DND-41 (cell line): ENCODE results near the gene PNLIP.

ENCODE experiments used
- EZH2 ChIP-seq: IDR thresholded peaks from 3 replicates; pipeline ENCODE4 v1.6.1; 2012; ENCODE audit warnings: borderline replicate concordance, low read depth, mild to moderate bottlenecking, moderate library complexity, low read length, inconsistent platforms; ENCODE audit not compliant: severe bottlenecking
- TF ChIP-seq, protein P1 (sequence below): IDR thresholded peaks from 2 replicates; pipeline ENCODE4 v1.5.1; 2012; ENCODE audit warnings: borderline replicate concordance, low read length, moderate library complexity, mild to moderate bottlenecking; ENCODE audit not compliant: poor library complexity, severe bottlenecking; ENCODE audit errors: extremely low read depth

DNA sequence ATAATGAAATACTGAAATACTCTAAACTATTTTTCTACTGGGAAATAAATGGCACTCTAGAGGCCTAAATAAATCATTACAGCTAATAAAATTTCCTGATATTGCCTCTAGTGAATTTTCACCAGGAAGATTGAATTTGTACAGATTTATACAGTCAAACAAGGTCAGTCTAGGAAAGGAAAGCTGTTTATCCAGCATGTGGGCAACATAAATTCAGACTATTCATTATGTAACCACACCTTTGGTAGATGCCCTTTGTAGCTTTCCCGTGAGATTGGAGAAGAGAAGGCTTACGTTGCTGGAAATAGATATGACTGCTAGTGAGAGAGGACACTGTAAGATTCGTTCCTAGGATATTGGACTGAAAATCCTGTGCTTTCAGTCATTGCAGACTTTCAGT lies 35.2 kb upstream of the PNLIP start:
- TF ChIP-seq, protein P1, sequence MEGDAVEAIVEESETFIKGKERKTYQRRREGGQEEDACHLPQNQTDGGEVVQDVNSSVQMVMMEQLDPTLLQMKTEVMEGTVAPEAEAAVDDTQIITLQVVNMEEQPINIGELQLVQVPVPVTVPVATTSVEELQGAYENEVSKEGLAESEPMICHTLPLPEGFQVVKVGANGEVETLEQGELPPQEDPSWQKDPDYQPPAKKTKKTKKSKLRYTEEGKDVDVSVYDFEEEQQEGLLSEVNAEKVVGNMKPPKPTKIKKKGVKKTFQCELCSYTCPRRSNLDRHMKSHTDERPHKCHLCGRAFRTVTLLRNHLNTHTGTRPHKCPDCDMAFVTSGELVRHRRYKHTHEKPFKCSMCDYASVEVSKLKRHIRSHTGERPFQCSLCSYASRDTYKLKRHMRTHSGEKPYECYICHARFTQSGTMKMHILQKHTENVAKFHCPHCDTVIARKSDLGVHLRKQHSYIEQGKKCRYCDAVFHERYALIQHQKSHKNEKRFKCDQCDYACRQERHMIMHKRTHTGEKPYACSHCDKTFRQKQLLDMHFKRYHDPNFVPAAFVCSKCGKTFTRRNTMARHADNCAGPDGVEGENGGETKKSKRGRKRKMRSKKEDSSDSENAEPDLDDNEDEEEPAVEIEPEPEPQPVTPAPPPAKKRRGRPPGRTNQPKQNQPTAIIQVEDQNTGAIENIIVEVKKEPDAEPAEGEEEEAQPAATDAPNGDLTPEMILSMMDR, result no peak
- no peak for TF ChIP-seq EZH2
